ENCODE results near the gene TULP1. TPM values are rescaled to one million over a fixed set of nuclear protein-coding genes. Genes with fewer than 3 reads are reported as not detected.

TULP1 gene
- polyA plus RNA-seq, 3 donors, result 1.3 to 2.1 (median 1.7) TPM

DNA sequence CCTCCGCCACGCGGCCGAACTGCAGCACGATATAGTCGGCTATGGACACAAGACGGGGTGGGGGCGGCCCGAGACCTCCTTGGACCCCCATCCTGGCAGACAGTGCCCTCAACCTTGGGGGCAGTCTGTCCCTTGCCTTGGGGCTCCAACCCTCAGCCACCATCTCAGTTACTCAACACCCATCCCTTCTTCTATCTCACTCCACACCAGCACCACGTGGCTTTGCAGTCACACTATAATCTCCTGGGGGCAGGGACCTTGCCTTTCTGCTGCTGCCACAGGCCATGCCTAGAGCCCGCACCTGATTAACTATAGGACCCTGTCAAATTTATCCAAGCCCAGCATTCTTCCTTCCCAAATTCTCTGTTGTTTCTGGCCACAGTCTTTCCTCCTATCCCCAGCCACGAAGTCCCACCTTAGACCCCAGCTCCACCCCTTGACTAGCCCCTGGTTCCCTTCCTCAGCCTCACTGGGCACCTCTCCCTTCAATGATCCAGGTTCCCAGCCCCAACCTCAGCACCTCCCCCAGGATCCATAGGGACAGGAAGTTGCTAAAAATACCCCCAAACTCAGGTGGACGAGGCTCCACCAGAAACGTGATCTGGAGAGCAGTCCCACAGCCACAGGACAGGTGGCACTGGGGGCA lies 14.2 kb downstream of the TULP1 start:
- no peak for DNase-seq (ENCODE audit: low read depth in 3 of 3, low spot score in 2 of 3)

GRCh38 chr6:35497571-35498421 lies 14.9 kb downstream of the TULP1 start:
- no peak for DNase-seq (ENCODE audit: low read depth in 3 of 3, low spot score in 2 of 3)

GRCh38 chr6:35496841-35497570 lies 15.7 kb downstream of the TULP1 start, which contains the start of gene TEAD3:
TSS of gene TEAD3 (minus strand) at chr6:35497079.
- no peak for DNase-seq (ENCODE audit: low read depth in 3 of 3, low spot score in 2 of 3)

- no peak for DNase-seq (ENCODE audit: low read depth in 3 of 3, low spot score in 2 of 3)
These were observed 16.5 kb downstream of the TULP1 start for GRCh38 chr6:35496036-35496840.

- DNase-seq (ENCODE audit: low read depth in 3 of 3, low spot score in 2 of 3), result no peak
These were observed 17.2 kb downstream of the TULP1 start for GRCh38 chr6:35495258-35496035.

DNA sequence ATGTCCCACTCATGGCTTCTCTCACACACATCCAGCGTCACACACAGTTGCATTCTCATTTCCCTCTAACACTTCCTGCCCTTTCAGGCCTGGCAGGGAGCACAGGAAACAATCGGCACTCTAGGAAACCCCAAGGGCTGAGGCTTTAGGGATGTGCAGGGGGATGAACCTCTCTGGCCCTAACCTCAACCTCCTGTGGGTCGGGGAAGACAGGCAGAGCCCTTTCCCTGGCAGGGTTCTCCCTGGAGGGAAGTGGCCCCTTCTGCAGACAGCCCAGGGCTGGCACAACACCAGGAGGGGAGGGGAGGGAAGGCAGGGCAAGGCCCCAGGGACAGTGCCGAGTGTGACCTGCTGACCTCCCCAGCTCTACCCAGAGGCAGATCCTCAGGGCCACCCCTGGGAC lies 18.5 kb downstream of the TULP1 start:
- DNase-seq (ENCODE audit: low read depth in 3 of 3, low spot score in 2 of 3), result no peak

- no peak for DNase-seq (ENCODE audit: low read depth in 3 of 3, low spot score in 2 of 3)
These were observed 19.3 kb downstream of the TULP1 start for GRCh38 chr6:35493307-35493983.

DNA sequence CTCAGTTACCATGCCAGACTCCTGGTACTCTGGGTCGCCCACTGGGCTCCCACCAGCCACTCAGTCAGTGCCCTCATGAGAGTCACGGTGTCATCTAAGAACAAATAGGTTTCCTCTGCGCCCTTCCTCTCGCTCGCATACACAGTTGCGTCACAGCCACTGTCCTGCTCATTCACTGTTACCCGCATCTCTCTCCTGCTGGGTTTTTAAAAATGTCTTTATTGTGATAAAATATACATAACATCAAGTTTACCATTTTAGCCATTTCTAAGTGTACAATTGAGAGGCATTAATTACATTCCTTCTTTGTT lies 19.8 kb downstream of the TULP1 start:
- DNase-seq (ENCODE audit: low read depth in 3 of 3, low spot score in 2 of 3), result no peak

- DNase-seq (ENCODE audit: low read depth in 3 of 3, low spot score in 2 of 3), result no peak
These were observed 20.3 kb downstream of the TULP1 start for GRCh38 chr6:35492258-35492973.

DNA sequence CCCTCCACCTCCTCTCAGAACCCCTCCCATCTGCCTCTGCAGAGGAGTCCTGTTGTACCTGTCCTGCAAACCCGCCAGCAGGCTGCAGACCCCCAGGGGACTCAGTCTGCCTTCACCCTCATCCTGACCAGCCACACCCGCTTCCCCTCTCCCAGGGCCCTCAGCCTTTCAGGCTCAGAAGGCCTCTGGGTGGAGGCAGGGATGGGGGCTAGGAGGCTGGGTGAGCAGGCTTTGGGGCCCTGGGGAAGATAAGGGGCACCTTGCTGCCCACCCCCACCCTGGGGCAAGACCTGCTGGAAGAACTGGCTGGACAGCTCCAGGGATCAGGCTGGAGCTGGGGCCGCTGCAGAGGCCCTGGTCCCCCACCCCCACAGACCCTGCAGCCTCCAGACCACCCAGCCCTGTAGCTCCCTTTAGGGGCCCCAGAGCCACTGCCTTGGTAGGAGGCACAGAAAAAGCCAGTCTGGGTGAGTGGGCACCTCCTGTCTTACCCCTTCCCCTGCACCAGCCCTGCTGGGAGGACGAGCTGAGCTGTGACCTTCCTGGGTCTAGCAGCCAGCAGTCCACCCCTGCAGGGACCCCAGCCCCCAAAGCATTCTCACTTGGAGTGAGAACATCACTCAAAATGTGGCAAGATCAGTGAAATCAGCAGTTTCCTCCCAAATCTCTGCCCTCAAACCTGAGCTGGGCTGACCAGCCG lies 21.0 kb downstream of the TULP1 start:
- DNase-seq (ENCODE audit: low read depth in 3 of 3, low spot score in 2 of 3), result no peak

DNA sequence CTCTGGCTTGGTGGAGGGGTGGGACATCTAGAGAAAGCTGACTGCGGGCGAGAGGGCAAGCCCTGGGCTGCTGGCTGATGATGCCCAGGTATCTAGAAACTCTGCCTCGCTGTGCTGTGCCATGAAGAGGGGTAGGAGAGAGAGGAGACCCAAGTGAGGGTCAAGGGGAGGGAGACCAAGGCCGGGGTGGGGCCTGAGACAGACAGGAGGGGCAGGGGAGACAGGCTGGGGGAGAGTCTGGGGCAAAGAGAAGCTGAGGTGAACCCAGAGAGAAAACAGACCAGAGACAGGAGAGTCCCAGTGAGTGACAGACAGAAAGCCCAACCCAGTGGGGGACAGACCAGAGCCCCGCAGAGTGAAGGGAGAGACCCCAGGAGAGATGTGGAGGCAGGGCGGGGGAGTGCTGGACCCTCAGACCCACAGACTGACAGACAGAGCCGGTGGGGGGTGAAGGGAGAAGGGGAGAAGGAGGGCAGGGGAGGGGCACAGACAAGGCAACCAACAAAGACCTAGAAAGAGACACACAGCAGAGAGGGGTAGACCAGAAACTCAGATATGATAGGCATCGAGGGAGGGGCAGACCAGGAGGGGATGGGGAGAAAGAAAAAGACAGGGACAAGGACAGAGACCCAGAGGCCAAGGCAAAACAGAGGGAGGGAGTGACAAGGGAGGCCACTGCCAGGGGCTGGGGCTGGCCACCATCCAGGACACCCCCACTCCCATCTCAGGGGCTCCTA lies 21.7 kb downstream of the TULP1 start:
- DNase-seq (ENCODE audit: low read depth in 3 of 3, low spot score in 2 of 3), result no peak

- no peak for DNase-seq (ENCODE audit: low read depth in 3 of 3, low spot score in 2 of 3)
These were observed 22.5 kb downstream of the TULP1 start for GRCh38 chr6:35489995-35490791.

DNA sequence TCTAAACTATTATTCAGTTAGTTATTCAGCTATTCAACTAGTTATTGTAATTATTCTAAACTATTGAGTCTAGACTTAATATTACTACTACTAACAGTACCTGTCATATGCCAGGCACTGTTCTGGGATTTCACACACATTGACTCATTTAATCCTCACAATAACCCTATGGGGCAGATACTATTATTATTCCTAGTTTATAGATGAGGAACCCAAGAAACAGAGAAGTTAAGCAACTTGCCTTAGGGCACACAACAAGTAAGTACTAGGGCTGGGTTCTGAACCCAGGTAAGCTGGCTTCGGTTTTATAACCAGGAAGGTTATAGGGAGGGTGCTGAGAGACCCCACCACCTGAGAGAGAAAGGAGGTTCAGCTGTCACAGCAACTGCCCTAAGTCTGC lies 23.6 kb downstream of the TULP1 start:
- DNase-seq (ENCODE audit: low read depth in 3 of 3, low spot score in 2 of 3), result no peak

GRCh38 chr6:35488517-35488862 lies 24.2 kb downstream of the TULP1 start:
- no peak for DNase-seq (ENCODE audit: low read depth in 3 of 3, low spot score in 2 of 3)

GRCh38 chr6:35487658-35488516 lies 24.8 kb downstream of the TULP1 start:
- DNase-seq (ENCODE audit: low read depth in 3 of 3, low spot score in 2 of 3), result no peak

All from right renal cortex interstitium (tissue), 3 donors.